Measurements from ENCODE around the gene MBNL2.
A peak's percentile ranks its signal among the peaks of the same experiment; 100 is the strongest.

Gene MBNL2

GRCh38 chr13:97212004-97212403 lies 10.1 kb upstream of the MBNL2 start:
- DNase-seq, result no peak

- peak; percentile 77 for DNase-seq
These were observed 9.5 kb upstream of the MBNL2 start for GRCh38 chr13:97212601-97213040.

- DNase-seq, result no peak
These were observed 7.2 kb upstream of the MBNL2 start for GRCh38 chr13:97214921-97215320.

GRCh38 chr13:97215325-97215724 lies 6.8 kb upstream of the MBNL2 start:
- DNase-seq, result no peak

- DNase-seq, result no peak
These were observed 2.9 kb upstream of the MBNL2 start for GRCh38 chr13:97219226-97219625.

GRCh38 chr13:97220151-97220900 lies 1.8 kb upstream of the MBNL2 start:
- DNase-seq, result no peak

GRCh38 chr13:97221046-97221445 lies 1.1 kb upstream of the MBNL2 start:
- no peak for DNase-seq

GRCh38 chr13:97221466-97221865 lies 667 bp upstream of the MBNL2 start:
- DNase-seq, result no peak

- DNase-seq, result peak; percentile 31
These were observed 1.0 kb downstream of the MBNL2 start for GRCh38 chr13:97223037-97223710.

- DNase-seq, result peak; percentile 53
These were observed 1.8 kb downstream of the MBNL2 start for GRCh38 chr13:97223711-97224541.

GRCh38 chr13:97224544-97225300 lies 2.6 kb downstream of the MBNL2 start:
- no peak for DNase-seq

- DNase-seq, result no peak
These were observed 3.4 kb downstream of the MBNL2 start for GRCh38 chr13:97225533-97225932.

GRCh38 chr13:97226013-97226412 lies 3.9 kb downstream of the MBNL2 start:
- DNase-seq, result peak; percentile 67

- no peak for DNase-seq
These were observed 4.9 kb downstream of the MBNL2 start for GRCh38 chr13:97226788-97227627.

GRCh38 chr13:97228850-97229521 lies 6.9 kb downstream of the MBNL2 start:
- DNase-seq, result no peak

GRCh38 chr13:97229699-97230098 lies 7.6 kb downstream of the MBNL2 start:
- DNase-seq, result no peak

GRCh38 chr13:97231118-97231828 lies 9.1 kb downstream of the MBNL2 start:
- DNase-seq, result no peak

GRCh38 chr13:97231829-97232196 lies 9.7 kb downstream of the MBNL2 start:
- DNase-seq, result no peak

- DNase-seq, result no peak
These were observed 11.4 kb downstream of the MBNL2 start for GRCh38 chr13:97233499-97233898.

- DNase-seq, result no peak
These were observed 12.1 kb downstream of the MBNL2 start for GRCh38 chr13:97234236-97234635.

- no peak for DNase-seq
These were observed 12.6 kb downstream of the MBNL2 start for GRCh38 chr13:97234742-97235141.

Data from NCI-H1417 treated with DMSO at 0.1 percent for 48 hours (cell line).